Stimulated activated CD8-positive, alpha-beta memory T cell treated with anti-CD3 and anti-CD28 coated beads, Interleukin-15, amount 100 ng/mL, for 1 hour (primary cell): ENCODE data around the gene MEGF11.

ENCODE experiments used
- DNase-seq: peaks from one replicate; pipeline ENCODE4 v3.0.0-alpha.2; 2020; ENCODE audit warnings: low read depth

The MEGF11 gene

DNA sequence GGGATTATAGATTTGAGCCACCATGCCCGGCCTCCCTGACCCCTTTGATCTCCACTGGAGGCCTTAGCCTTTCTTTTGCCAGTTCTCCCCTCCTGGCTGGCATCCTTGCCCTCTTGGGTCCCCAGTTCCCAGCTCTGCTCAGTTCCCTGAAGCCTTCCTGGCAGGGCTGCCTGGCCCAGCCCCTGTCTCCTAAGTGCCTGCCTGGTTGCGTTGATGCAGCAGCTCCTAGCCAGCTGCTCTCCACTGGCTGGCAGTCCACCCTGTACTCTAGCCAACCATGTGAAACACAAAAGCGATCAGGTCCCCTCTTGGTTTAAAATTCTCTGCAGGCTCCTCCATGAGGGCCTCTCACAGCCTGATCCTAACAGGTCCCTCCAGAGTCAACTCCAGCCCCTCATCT, 199.6 kb downstream of the MEGF11 start:
- no peak for DNase-seq

DNA sequence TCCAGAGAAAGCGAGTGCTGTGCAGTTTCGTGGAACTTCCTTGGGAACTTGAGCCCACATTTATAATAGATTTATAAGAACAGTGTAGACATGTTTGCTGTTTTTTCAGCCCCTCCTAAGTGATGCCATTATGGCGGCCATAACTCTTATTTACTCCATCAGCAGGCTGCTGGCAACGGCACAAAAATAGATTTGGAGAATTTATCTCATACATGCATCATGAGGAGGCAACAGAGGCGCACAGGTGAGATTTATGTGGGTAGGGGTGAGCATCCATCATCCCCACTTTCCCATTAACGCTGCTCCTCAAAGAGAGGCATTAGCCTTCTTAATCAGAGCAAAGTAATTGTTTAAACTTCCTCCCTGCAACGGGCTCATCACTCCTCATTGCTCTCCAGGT, 201.7 kb downstream of the MEGF11 start:
- DNase-seq = no peak

- DNase-seq = no peak
Observed at GRCh38 chr15:66050264-66050663, 203.3 kb downstream of the MEGF11 start.

- no peak for DNase-seq
Observed at GRCh38 chr15:66049353-66049752, 204.2 kb downstream of the MEGF11 start.

GRCh38 chr15:66047321-66048024, 206.1 kb downstream of the MEGF11 start:
- no peak for DNase-seq

- no peak for DNase-seq
Observed at GRCh38 chr15:66046751-66047150, 206.8 kb downstream of the MEGF11 start.

- no peak for DNase-seq
Observed at GRCh38 chr15:66046326-66046725, 207.2 kb downstream of the MEGF11 start.

GRCh38 chr15:66045542-66045941, 208.0 kb downstream of the MEGF11 start:
- no peak for DNase-seq

- DNase-seq = no peak
Observed at GRCh38 chr15:66044837-66045236, 208.7 kb downstream of the MEGF11 start.

GRCh38 chr15:66043264-66043663, 210.3 kb downstream of the MEGF11 start:
- no peak for DNase-seq

GRCh38 chr15:66042624-66043023, 210.9 kb downstream of the MEGF11 start:
- no peak for DNase-seq

GRCh38 chr15:66041276-66041675, 212.3 kb downstream of the MEGF11 start:
- DNase-seq = no peak

DNA sequence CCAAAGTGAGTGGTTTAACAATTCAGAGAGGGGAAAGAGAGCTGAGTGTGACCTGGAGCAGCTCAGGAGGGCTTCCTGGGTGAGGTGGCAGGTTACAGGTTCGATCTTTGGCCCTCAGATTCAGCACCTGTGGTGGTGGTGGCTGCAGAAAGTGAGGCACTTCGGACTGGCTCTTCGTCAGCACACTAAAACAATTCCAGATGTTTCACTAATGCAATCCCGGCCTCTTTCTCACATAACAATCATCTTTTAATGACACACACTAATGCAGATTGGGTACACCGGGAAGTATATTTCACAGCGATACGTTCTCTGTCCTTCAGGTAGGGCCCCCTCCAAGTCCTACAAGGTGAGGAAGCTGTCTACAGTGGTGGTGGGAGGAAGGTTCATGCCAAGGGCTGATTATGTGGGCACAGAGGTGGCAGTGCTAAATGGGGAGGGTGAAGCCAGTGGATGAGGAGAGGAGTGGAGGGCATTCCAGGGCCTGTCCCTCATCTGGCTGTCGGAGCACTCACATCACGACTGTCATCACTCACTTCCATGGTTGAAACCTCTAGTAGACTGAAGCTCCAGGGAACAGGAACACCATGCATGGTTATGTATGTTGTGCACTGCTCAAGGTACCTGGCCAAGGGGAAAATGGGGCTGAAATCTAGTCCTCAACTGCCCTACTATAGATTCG, 213.2 kb downstream of the MEGF11 start:
- DNase-seq = no peak

DNA sequence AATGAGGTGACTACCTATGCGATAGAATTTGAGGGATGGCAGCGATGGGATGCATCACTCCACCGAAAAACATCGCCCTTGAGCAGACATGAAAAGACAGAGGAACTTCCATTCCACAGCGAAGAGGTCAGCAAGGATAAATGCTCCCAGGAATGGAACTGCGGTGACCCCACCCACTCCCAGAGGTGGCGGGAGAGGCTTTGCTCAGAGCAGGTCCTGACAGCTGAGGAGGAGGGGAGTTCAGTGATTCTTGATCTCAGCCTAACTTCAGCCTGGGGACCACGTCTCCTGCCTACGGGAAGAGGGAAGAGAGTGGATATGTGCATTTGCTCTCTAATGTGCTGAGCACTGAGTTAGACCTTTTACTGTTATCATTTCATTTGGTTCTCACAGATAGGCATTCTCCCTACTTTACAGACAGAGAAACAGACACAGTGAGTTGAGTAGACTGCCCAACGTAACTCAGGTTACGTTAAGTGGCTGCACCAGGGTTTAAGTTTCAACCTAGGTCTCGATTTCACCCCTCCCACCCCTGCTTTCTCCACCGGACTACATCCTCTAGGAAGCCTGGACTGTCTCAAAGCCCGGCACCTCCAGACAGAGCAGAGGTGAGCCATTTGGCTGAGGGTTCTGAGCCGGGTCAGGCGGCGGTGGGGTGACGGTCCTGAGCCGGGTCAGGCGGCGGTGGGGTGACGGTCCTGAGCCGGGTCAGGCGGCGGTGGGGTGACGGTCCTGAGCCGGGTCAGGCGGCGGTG, 214.3 kb downstream of the MEGF11 start:
- no peak for DNase-seq

- DNase-seq = no peak
Observed at GRCh38 chr15:66038387-66039116, 215.0 kb downstream of the MEGF11 start.

DNA sequence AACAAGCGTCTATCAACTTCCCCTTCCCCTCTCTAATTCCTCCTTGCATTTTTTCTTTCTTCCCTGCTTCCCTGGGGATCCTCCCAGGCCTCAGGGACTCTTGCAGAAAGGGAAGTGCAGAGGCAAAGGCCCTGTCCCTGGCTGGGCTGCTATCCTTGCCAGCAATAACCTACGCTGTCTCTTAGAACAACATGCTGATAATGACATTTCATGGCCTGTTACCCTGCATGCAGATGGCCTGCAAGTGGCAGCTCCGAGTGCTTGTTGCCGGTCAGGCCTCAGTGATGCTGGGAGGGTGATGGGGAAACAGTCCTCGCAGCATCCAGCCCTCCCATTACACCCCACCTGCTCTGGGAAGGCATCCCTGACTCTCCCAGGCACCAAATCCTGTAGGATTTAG, 216.7 kb downstream of the MEGF11 start:
- DNase-seq = no peak

- no peak for DNase-seq
Observed at GRCh38 chr15:66035901-66036300, 217.6 kb downstream of the MEGF11 start.

DNA sequence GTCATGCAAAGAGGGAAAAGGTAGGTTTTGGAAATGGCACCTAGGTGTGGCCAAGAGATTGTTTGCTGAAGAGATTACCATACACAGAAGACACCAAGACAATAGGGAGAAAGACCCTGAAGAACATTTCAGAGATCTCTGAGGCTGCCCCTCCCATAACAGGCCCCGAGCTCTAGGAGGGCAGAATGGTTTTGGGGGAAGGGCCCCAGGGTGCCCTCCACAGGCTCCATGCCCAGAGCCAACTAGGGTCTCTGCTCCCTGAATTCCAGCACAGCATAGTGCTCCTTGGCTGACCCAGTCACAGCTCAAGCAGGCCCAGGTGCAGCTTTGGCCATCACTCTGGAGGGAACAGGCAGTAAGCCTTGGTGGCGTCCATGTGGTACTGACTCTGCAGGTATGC, 220.4 kb downstream of the MEGF11 start:
- no peak for DNase-seq

DNA sequence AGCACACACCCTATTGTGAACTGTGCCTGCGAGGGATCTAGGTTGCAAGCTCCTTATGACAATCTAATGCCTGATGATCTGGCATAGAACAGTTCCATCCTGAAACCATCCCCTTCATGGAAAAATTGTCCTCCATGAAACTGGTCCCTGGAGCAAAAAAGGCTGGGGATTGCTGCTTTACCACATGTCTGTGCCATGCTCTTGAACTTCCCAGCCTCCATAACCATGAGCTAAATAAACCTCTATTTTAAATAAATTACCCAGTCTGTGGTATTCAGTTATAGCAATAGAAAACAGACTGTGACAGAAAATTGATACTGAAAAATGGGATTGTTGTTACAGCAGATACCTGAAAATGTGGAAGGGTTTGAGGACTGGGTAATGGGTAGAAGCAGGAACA, 221.5 kb downstream of the MEGF11 start:
- no peak for DNase-seq

DNA sequence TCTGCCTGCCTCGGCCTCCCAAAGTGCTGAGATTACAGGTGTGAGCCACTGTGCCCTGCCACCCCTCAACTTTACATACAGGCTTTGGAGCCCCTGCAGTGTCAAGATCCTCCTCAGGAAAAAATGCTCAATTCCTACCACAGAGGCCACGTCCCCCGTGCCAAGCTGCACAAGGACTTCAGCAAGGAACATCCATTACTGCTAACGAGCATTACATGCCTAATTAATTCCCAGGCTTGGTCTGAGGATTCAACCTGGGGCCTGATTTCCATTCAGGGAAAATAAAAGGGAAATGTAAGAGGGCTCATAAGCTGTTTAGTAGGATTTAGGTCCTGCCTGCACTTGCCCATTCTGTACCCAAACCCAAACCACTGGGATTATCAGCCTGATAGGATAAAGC, 222.9 kb downstream of the MEGF11 start:
- no peak for DNase-seq

DNA sequence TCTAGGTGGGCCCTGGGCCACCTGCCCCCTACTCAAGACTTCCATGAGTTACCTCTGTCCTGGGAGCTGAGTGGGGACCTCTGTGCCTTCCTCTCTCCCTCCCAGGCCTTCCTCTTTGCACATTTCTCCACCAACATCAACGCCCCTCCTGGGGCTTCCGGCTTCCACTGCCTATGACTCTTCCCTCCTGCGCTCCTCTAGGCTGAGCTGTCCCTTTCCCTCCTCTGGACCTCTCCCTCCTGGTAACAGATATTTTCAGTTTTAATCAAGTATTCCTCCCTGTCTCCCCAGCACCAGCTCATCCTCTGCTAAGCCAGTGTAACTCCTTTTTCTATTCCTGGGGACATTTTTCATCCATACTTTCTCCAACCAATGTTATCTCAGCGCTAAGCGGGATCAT, 223.9 kb downstream of the MEGF11 start:
- DNase-seq = no peak

DNA sequence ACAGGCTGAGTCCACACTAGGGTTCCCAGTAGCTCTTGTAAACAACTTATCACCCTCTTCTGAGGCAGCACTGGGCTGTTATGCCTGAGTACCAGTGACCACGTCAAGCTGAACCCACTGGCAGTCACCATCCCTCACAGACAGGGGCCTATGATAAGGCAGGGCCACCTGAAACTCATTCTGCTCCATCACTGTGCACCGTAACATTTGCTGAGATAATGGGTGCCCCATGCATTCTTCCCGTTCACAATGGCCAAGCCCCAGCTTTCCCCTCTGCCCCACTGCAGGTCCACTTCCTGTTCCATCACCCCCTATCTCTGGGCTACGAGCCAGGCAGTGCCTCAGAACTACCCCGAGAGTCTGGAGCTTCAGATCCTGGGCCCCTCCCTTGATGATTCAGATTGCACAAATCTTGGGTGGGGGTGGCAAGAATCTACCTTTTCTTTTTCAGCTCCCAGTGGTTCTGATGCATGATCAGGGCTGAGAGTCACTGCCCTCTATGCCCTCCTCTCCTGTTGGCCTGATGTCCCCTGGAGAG, 226.2 kb downstream of the MEGF11 start:
- DNase-seq = no peak
